Stimulated activated CD8-positive, alpha-beta memory T cell treated with anti-CD3 and anti-CD28 coated beads, Interleukin-15, amount 100 ng/mL, for 48 hours (primary cell): ENCODE data around the gene FUT6.
A peak's percentile ranks its signal among the peaks of the same experiment; 100 is the strongest.

Source experiments
- DNase-seq, 2 donors: peaks; one replicate each; pipeline ENCODE4 v3.0.0-alpha.2; 2020; ENCODE audit warnings: low read depth in 2 of 2

The FUT6 gene

DNA sequence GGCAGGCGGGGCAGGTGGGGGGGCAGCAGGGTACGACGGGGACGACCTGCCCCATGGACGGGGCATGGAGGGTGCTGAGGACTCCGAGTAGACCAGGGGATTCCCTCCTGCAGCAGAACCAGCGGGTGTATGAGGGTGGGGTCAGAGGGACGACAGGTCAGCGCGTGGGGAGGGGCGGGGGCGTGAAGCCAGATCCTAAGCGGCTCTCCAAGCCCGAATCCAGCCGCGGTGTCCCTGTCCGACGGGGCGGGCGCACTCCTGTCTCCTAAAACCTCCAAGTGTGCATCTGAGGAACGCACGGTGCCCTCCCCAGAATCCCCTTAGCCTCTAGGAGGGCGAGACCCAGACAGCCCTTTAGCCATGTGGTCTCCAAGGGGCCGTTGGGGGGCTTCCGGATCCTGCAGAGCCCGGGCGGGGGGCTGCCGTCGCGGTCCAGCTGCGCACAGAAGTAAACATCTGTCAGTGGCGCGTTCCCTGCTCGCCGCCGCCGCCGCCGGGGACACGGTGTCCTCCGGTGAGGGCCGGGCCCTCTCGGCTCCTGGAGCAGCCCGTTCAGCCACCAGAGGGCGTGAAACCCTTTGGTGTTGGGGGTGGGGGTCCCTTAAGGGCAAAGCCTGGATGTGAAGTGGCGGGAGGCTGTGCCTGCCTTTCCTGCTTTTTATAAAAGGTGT, 33.9 kb downstream of the FUT6 start:
- DNase-seq: peak in 1 of 2 donors; percentile 42

DNA sequence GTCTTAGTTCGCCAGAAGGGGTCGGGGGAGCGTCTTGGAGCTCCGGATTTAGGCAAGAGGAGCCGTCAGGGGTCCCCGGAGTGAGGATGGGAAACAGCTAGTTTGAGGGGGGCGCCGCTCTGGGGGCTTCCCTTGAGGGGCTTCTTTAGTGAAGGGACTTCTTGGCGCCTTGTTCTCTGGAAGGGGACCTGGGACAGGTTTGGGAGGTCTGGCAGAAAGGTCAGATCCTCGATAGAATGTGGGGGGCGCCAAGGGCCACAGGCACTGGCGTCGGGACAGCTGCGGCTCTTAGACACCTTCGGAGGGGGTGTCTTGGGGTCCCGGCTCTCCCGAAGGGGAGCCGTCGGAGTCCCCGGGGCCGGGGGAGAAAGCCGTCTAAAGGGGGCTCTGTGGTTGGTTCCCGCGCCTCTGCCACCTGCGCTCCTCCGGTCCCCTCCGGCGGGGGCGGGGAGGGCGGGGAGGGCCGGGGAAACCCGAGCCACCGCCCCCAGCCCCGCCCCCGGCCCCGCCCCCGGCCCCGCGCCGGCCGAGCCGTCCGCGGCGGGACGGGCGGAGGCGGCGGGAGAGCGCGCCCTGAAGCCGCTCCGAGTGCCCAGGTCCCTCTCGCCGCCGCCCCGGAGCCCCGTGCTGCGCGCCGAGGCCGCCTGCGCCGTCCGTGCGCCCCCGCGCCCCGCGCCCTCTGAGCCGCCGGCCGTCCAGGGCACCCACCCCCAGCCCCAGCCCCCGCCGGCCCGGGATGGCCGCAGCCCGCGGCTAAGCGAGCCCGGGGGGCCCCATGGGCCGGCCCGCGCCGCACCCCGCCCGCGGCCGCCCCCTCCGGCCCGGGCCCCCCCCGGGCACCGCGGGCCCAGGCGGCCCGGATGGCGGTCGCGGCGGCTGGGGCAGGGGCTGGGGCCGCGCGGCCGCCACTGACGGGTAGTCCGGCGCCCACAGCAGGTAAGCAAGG, 34.7 kb downstream of the FUT6 start, which contains the start of gene NRTN:
Gene NRTN, plus strand, starts transcription at position 552 of the 946 bp plus-strand sequence. CDS start 19,099 bp downstream, outside the sequence.
- no peak for DNase-seq

DNA sequence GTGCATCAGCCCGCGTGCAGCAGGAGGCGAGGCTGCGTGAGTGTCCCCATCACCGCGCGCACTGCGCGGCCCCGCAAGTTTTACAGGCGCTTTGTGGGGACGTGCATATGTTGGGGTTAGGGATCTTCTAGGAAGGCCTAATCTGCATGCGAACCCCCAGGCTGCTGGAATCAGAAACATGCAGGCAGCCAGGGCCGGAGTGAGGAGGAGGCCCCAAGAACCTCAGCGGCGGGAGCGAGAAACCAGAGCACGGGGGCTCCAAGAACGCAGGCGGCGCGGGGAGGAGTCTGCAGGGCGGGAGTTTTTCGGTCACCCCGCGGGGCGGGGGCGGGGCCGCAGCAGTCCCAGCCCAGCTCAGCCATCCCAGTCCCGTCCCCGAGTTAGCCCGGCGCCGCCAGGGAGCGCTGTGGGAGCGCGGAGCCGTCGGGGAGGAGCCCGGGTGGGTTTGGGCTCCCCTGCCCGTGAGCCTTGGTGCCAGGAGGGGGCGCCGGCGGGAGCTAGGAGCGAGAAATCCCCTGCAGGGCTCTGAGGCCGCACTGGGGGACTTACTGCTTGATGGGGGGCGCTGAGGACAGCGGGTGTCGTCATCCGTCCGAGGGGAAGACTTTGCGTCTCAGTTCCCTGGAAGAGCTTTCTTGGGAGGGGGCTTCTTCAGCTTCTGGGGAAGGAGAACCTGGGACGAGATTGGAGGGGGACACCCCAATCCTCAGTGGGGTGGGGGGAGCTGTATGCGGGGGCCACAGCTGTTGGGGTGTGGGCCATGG, 35.6 kb downstream of the FUT6 start:
- DNase-seq: peak; percentile 91 to 92

DNA sequence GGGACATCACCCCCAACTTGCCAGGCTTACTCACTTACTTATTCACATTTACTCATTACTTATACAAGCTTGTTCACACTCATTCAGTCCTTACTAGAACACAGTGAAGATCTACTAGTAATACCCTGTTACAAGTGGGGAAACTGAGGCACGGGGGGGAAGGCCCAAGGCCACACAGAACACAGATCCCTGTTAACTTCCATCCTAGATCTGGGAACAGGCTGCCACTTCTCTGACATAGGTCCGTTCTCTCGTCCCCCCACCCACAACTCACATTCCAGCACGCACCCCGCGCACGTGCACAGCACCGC, 36.1 kb downstream of the FUT6 start:
- no peak for DNase-seq

DNA sequence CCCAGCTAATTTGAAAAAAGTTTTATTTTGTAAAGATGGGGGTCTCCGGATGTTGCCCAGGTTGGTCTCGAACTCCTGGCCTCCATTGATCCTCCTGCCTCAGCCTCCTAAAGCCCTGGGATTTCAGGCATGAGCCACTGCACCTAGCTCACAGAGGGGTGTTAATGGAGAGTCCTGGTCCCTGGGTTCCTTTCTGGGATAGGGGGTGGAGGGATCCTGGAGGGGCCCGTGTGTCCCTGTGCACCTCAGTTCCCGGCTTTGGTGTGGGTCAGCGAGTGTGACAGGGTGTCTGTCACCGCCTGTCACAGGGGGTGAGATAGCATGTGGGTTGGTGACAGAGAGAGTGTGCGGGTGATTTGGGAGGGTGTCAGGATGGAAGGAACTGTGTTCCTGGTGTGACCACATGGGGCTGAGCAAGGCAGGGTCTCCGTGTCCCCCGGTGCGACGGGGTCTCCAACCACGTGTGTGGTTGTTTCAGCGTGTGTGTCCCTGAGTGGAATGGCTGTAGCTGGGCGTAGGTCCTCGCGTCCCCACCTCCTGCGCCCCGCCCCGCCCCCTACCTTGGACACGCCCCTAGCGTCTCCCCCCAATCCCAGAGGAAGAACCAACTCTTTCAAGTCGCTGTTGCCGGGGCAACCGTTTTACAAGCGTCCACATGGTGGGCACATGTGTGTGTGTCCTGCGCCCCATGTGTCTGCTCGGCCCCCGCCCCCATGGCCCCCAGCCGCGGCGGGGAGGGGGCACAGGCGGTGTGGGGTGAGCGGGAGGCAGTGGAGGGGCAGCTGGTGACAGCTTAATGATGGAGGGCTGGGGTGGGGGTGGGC, 37.5 kb downstream of the FUT6 start:
- no peak for DNase-seq

DNA sequence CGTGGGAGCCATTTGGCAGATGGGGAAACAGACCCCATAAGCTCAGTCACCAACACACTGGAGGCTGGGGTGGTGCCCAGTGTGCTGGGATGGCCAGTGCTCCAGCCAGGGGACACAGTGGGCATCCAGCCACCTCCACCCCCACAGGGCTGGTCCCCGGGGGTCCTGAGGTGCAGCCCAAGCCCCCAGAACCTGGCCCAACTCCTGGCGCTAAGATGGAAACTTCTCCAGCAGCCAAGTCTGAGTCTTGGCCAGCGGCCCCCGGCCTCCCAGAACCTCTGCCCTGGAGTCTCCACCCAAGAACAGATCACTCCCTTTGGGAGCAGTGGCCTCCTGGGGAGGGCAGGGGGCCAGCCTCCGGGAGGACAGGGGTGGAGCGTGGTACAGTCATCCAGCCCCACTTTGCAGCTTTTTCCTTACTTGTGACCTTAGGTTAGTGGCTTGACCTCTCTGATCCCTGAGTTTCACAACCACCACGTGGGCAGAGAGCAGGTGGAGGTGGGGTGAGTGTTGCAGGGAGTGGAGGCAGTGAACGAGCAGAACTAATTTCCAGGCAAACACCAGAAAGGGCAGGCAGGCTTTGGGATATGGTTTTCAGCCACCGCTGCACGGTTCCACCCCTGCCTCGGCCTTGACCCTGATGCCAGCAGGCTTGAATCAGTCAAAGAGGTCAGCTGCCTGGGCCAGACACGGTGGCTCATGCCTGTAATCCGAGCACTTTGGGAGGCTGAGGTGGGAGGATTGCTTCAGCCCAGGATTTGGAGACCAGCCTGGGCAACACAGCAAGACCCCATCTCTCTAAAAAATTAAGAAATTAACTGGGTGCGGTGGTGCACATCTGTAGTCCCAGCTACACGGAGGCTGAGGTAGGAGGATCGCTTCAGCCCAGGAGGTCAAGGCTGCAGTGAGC, 38.9 kb downstream of the FUT6 start:
- DNase-seq: no peak

DNA sequence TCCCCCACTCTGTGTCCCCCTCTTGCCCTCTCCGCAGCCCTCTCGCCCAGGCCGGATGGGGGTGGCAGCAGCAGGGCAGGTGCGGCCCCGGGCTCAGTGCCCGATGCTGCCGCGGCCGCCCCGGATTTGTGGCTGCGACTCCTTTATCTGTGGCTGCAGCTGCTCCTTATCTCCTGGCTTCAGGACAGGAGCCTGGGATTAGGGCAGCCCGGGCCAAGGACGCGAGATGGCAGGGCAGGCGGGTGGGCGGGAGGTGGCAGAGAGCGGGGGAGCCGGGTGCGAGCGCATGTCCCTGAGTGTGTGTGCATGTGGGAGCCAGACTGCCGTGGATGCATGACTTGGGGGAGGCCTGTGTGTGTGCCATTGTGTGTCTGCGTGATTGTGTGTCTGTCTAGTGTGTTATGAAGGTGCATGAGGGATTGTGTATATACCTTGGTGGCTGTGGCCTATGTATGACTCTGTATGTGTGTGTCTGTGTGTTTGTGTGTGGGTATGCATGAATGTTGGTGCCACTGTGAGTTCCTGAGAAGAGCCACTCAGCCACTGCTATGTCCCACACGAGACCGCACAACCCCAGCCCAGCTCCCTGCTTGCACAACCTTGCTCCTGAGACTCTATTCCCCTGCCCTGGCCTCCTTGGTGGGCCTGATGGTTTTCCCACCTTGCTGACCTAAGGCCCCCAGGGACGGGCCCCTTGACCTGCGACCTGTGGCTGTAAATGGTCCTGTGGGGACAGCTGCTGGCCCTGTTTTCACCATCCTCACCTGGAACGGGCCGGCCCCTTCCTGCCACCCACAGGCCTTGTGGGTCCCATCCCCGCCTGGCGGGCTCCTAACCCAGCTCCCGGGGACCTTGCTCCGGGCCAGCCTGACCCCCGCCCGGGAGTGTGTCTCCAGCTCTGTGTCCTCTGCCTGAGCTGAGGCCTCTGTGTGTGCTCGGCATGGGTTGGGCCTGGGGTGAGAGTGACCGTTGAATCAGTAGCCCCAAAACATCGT, 40.0 kb downstream of the FUT6 start:
- no peak for DNase-seq

DNA sequence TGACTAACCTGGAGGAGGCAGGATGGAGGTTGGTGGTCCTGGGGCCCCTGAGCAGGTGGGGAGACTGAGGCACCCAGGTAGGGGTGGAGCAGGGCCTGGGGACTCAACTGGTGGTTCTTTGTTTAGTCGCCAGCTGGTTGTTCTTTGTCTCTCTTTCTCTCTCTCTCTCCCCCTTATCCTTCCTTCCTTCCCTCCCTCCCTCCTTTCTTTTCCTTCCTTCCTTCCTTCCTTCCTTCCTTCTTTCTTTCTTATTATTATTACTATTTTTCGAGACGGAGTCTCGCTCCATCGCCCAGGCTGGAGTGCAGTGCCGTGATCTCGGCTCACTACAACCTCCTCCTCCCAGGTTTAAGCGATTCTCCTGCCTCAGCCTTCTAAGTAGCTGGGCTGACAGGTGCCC, 41.3 kb downstream of the FUT6 start:
- no peak for DNase-seq

DNA sequence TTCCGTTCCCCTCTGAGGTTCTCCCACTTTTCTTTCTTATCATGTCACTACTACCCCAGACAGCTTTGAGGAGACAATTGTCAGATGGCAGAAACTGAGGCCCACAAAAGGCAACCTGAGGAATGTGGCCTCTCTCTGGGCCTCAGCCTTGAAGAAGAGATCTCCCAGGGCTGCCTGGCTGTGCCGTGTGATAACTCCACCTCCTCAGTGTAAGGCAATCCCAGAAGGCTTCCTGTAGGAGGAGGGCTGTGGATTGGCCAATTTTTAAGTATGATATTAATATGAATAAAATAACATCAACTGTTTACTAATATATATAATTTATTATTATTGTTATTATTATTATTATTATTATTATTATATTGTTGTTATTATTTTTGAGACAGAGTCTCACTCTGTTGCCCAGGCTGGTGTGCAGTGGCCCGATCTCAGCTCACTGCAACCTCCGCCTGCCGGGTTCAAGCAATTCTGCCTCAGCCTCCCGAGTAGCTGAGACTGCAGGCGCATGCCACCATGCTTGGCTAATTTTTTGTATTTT, 44.1 kb downstream of the FUT6 start:
- DNase-seq: no peak

DNA sequence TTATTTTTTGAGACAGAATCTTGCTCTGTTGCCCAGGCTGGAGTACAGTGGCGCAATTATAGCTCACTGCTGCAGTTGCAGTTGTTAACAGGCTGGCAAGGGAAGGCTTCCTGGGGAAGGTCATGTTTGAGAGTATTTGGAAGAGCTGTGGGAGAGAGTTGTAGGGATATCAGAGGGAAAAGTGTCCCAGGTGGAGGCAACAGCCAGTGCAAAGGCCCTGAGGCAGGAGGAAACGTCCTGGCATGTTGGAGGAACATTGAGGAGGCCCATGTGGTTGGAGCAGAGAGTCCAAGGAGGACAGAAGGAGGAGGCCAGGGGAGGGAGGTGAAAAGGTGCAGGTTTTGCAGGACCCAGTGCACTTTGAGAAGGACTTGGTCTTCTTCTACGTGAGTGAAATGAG, 46.3 kb downstream of the FUT6 start:
- DNase-seq: no peak

DNA sequence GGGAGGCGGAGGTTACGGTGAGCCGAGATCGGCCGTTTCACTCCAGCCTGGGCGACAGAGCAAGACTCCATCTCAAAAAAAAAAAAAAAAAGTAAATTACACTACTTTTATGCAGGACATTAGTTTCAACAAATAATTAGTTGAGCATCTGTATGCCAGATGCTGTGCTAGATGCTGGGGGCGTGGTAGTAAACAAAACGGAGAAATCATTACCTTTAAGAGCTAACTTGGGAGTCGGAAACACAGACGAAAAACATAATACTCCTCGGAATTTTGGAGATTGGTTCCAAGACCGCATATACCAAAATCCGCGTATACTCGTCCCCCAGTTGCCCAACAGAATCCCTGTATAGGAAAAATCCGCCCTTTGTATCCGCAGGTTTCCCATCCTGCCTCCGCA, 47.3 kb downstream of the FUT6 start:
- no peak for DNase-seq

DNA sequence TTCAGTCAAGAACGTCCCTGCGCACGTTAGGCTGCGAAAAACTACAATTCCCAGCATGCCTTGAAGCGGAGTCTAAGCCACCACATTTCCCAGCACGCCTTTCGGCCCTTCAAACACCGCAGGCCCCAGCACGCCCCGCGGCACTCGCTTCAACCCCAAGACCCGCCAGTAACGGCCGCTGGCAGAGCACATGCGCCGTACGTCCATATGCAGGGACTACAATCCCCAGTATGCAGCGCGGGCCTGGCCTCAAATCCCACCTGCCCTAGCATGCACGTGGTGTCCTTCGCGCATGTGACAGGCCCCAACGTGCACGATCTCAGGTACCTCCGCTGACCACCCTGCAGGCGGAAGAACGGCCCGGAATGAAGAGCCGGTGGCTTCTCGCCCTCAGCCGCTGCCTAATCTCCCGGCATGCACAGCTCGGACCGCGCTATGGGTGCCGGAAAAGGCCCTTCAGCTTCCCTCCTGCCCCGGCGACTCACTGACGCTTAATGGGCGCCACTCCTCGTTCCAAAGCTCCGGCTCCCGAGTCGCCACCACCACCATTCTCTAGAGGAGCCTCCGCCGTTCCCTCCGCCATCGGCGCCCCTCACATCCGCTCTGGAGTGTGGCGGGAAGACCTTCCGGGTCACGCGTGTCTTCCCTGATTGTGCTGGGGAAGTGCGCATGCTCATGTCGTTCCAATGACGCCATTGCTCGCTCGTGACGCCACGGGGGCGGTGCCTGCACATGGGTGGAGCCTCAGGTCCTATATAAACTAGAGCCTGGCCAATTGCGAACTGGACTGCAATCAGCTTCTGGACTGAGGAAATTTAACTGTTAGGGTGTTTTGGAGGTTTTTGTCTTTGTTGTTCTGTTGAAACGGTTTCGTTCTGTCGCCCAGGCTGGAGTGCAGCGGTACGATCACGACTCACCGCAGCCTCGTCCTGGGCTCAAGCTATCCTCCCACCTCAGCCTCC, 48.7 kb downstream of the FUT6 start, which contains the start of gene DUS3L:
Gene DUS3L, minus strand, starts transcription at position 605 of the 962 bp plus-strand sequence. Its CDS starts 22 bp downstream, at position 583.
- DNase-seq: peak; percentile 92 to 93

DNA sequence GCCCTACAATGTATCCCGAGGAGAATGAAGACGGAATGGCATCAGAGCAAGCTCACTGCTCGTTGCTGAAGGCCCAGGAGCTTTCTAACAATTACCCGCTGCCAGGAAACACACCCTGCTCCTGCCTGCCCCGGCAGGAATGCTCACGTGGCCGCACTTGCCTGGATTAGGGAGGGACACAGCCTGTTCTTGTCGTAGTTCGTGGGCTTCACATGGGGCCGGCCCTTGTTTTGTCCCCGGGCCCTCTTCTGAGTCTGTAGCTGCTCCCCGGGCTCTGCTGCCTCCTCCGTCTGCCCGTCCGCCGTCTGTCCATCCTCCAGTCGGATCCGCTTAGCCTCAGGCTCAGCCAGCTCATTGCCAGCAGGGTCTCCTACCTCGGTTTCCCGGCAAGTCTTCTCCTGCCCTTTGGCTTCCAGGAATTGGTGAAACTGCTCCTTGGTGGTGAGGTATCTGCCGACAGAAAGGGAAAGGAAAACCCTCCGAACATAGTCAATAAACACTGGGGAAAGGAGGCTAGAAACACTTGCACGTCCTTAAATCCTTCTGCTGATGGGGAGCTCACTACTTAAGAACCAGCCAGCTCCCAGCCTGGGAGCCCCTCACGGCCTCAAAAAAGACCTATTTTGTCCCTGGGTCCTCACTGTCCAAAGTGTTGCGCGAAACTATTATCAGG, 49.5 kb downstream of the FUT6 start:
- no peak for DNase-seq

DNA sequence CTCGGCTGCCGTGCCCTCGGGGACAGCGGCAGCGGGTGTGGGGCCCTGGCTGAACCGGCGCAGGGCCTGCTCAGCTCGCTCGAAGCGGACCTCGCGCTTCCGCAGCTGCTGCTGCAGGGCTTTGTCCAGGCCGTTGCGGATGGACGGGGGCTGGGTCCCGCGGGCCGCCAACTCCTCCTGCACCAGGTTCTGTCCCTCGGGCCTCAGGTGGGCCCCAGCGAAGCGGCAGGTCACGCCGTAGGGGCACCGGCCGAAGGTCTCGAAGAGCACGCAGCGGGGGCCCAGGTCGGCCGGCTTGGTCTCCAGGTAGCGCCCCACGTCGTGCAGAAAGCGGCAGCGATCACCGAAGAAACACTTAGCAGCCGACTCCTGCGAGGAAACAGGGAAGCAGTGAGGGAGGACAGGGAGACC, 50.1 kb downstream of the FUT6 start:
- no peak for DNase-seq

DNA sequence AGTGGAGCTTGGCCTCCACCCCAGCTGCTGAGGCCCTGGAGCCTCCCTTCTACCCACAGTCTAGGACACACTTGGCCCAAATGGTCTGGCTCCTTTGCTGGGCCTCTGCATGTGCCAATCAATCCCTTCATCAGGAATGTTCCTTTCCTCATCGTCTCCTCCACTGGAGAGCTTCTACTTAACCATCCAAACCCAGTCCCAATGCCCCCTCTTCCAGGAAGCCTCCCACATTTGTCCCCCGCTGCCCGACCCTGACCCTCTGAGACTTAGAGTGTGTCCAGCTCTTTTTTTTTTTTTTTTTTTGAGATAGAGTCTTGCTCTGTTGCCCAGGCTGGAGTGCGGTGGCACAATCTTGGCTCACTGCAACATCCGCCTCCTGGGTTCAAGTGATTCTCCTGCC, 51.1 kb downstream of the FUT6 start:
- no peak for DNase-seq

DNA sequence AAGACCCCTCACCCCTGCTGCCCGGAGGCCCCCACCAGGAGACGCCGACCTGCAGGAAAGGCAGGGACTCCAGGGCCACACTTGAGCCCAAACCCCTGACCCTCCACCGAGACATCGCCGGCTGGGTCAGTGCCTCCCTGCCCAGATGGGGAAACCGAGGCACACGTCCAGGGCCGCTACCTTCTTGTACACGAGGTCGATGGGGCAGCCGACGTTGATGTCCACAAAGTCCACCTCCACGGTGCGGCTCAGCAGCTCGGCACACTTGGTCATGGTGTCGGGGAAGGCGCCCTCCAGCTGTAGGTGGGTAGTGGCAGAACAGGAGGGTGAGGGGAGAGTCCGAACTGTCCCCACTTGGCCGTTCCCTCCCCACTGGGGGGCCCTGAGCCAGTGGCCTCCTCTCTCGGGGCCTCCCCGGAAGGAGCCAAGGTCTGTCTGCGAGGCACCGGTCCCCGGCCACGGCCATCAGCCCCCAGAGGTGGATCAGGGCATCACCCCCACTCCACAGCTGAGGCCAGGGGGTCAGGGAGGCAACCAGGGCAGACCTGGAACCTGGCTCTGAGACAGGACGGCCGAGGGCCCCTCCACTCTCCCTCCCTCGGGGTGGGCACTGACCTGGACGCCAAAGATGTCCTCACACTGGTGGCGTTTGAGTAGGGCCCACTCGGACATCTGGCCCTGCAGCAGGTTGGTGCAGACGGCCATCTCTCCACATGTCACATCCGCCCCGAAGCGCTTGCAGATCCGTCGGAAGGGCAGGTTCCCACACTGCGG, 51.9 kb downstream of the FUT6 start:
- DNase-seq: no peak
